ENCODE measurements around the gene C21orf58.

DNA sequence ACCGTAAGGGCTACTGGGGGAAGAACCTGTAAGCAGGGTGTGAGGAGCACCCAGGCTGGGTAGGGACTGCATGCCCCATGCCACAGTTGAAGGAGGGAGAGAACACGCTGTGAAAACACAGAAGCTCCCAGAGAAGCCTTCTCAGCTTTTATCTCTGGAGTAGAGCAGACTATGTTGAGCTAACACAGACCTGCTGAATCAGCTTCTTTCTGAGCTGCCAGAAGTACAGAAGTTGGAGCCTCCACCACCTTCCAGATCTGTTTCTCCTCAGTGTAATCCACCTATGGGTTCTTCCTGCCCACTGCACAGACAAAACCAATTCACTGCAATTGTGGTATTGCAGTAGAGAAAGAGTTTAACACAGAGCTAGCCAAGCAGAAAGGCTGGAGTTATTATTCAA is 32.1 kb downstream of the C21orf58 start:
- TF ChIP-seq, protein P1, sequence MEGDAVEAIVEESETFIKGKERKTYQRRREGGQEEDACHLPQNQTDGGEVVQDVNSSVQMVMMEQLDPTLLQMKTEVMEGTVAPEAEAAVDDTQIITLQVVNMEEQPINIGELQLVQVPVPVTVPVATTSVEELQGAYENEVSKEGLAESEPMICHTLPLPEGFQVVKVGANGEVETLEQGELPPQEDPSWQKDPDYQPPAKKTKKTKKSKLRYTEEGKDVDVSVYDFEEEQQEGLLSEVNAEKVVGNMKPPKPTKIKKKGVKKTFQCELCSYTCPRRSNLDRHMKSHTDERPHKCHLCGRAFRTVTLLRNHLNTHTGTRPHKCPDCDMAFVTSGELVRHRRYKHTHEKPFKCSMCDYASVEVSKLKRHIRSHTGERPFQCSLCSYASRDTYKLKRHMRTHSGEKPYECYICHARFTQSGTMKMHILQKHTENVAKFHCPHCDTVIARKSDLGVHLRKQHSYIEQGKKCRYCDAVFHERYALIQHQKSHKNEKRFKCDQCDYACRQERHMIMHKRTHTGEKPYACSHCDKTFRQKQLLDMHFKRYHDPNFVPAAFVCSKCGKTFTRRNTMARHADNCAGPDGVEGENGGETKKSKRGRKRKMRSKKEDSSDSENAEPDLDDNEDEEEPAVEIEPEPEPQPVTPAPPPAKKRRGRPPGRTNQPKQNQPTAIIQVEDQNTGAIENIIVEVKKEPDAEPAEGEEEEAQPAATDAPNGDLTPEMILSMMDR (IDR thresholded peaks at IDR 0.05; ENCODE audit: low read length) = no peak
- no peak for TF ChIP-seq EZH2 (IDR thresholded peaks at IDR 0.05; ENCODE audit: borderline replicate concordance, low read length)

Data from OCI-LY1 (cell line).